SK-N-SH treated with all-trans-retinoic acid at 6 μM for 48 hours (cell line): ENCODE results near the gene SYT3.

Source experiments
- GLIS3 ChIP-seq: fragments of 250-450 bp; sonication (Bioruptor Pico); IDR thresholded peaks from 2 replicates; pipeline ENCODE4 v1.5.0; 2020; ENCODE audit warnings: mild to moderate bottlenecking, moderate library complexity
- ZNF8 ChIP-seq: fragments of 450-650 bp; formaldehyde crosslinking; IDR thresholded peaks from 2 replicates; pipeline ENCODE4 v1.5.0; 2020; ENCODE audit warnings: mild to moderate bottlenecking, moderate library complexity
- TF ChIP-seq, protein P1 (sequence below): fragments of 250-450 bp; sonication (Bioruptor Pico); IDR thresholded peaks from 2 replicates; pipeline ENCODE4 v1.5.1; 2020; ENCODE audit warnings: low read depth, mild to moderate bottlenecking, moderate library complexity

DNA sequence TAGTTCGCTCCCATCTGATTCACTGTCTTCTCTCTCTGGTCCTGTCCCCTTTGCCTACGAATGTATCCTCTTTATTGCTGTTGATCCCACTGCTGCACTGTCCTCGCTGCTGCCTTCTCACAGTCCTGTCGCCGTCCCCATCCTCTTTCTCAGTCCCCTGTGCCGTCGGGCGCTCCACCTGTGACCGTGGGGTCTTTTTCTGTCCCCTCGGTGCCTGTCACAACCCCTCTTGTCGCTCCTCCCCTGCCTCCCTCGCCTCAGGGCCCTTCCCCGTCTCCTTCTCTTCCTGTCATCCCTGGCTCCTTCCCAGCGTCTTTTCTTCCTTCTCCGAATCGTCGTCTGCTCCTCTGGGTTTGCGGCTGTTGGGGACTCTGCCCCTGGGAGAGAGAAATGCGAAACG is 32.3 kb downstream of the SYT3 start:
- TF ChIP-seq GLIS3, result no peak
- TF ChIP-seq, protein P1, sequence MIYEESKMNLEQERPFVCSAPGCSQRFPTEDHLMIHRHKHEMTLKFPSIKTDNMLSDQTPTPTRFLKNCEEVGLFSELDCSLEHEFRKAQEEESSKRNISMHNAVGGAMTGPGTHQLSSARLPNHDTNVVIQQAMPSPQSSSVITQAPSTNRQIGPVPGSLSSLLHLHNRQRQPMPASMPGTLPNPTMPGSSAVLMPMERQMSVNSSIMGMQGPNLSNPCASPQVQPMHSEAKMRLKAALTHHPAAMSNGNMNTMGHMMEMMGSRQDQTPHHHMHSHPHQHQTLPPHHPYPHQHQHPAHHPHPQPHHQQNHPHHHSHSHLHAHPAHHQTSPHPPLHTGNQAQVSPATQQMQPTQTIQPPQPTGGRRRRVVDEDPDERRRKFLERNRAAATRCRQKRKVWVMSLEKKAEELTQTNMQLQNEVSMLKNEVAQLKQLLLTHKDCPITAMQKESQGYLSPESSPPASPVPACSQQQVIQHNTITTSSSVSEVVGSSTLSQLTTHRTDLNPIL (CRISPR knock-in tag), result no peak
- TF ChIP-seq ZNF8 (CRISPR knock-in tag), result no peak
